Mesothelial cell of epicardium (in vitro differentiated cells): ENCODE results near the gene STX8. TPM values are rescaled to one million over a fixed set of nuclear protein-coding genes. Genes with fewer than 3 reads are reported as not detected.
"Not testable (repeated sequence)": the region's sequence is repeated elsewhere in the genome, so short reads cannot be mapped to it uniquely, and the experiment has no call there.

ENCODE experiments used
- DNase-seq, 2 experiments: peaks; one replicate each; pipeline ENCODE4 v3.0.0; 2021; ENCODE audit warnings: low spot score in 2 of 2; ENCODE audit not compliant: unreplicated experiment in 2 of 2
- H3K27ac Mint-ChIP-seq: 2 replicates; pipeline ENCODE4 v1.8.0; 2021; ENCODE audit warnings: mixed read lengths
- H3K27me3 Mint-ChIP-seq: 2 replicates; pipeline ENCODE4 v1.8.0; 2021; ENCODE audit warnings: low read depth, mixed read lengths
- H3K36me3 Mint-ChIP-seq: 2 replicates; pipeline ENCODE4 v1.8.0; 2021; ENCODE audit warnings: mixed read lengths
- H3K4me1 Mint-ChIP-seq: 2 replicates; pipeline ENCODE4 v1.8.0; 2021; ENCODE audit warnings: mixed read lengths
- H3K4me3 Mint-ChIP-seq: 2 replicates; pipeline ENCODE4 v1.8.0; 2021; ENCODE audit warnings: mild to moderate bottlenecking, moderate library complexity, mixed read lengths
- H3K9me3 Mint-ChIP-seq: 2 replicates; pipeline ENCODE4 v1.8.0; 2021; ENCODE audit warnings: mixed read lengths
- total RNA-seq: library from RNA; stranded (reverse); gene quantifications from 3 replicates; pipeline ENCODE4 v1.2.1, GENCODE V29; 2021
- TF ChIP-seq, protein P1 (sequence below): fragments of 200-600 bp; sonication (generic); IDR thresholded peaks from one replicate; pipeline ENCODE4 v1.5.0; 2021; ENCODE audit warnings: antibody characterized with exemption; ENCODE audit not compliant: unreplicated experiment

Gene STX8
- total RNA-seq, 1 donor from 2014 or later: 53.3 TPM

DNA sequence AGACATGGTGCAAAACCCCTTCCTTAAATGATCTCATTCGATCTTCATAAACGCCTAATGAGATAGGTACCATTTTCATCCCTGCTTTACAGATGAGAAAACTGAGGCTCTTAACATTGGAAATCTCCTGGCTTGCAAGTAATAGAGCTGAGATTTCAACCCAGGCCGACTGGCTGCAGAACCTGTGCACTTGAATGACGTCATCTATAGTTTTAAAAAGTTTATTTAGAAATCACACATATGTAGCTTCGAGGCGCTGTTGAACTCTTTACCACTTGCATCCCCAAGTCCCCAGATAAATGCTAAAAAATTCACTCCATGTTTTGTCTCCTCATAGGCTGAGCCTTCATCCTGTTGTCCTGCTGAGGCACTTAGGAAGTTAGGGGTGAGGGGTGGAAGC is 30.8 kb upstream of the STX8 start:
- Mint-ChIP-seq H3K9me3 (peaks cover 6% of the 10 kb centered on the region), H3K36me3 (no peaks in the 10 kb centered on the region), H3K4me3 (no peak overlapping the region), H3K27me3 (peaks cover 36% of the 10 kb centered on the region), H3K27ac (no peak overlapping the region), H3K4me1 (no peaks in the 10 kb centered on the region)
- no peak for DNase-seq
- TF ChIP-seq, protein P1, sequence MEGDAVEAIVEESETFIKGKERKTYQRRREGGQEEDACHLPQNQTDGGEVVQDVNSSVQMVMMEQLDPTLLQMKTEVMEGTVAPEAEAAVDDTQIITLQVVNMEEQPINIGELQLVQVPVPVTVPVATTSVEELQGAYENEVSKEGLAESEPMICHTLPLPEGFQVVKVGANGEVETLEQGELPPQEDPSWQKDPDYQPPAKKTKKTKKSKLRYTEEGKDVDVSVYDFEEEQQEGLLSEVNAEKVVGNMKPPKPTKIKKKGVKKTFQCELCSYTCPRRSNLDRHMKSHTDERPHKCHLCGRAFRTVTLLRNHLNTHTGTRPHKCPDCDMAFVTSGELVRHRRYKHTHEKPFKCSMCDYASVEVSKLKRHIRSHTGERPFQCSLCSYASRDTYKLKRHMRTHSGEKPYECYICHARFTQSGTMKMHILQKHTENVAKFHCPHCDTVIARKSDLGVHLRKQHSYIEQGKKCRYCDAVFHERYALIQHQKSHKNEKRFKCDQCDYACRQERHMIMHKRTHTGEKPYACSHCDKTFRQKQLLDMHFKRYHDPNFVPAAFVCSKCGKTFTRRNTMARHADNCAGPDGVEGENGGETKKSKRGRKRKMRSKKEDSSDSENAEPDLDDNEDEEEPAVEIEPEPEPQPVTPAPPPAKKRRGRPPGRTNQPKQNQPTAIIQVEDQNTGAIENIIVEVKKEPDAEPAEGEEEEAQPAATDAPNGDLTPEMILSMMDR: no peak

DNA sequence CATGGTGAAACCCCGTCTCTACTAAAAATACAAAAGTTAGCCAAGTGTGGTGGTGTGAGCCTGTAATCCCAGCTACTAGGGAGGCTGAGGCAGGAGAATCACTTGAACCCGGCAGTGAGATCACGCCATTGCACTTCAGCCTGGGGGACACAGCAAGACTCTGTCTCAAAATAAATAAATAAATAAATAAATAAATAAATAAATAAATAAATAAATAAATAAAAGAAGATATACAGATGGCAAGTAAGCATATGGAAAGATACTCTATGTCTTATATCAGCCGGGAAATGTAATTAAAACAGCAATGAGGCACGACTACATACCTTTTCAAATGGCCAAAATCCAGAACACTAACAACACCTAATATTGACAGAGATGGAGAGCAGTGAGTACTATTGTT is 29.0 kb upstream of the STX8 start:
- H3K4me3 Mint-ChIP-seq, H3K36me3 Mint-ChIP-seq, DNase-seq, H3K27ac Mint-ChIP-seq, H3K9me3 Mint-ChIP-seq, H3K4me1 Mint-ChIP-seq: not testable (repeated sequence)
- peaks cover 27% of the 10 kb centered on the region for H3K27me3 Mint-ChIP-seq

DNA sequence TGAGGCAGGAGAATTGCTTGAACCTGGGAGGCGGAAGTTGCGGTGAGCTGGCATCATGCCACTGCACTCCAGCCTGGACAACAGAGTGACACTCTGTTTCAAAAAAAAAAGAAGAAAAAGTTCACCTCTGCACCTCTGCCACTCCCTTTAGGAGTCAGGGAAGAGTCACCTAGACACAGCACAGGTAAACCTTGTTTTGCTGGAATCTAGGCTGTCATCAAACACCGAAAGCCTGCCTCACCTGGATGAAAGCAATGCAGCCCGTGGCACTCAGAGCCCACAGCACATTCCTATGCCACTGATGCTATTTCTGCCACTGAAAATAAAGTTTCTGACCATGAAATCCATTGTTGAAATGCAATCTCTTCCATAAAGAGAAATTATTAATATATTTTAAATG is 23.0 kb upstream of the STX8 start:
- no peaks in the 10 kb centered on the region for H3K4me1 Mint-ChIP-seq
- no peak overlapping the region for H3K4me3 Mint-ChIP-seq
- no peak for DNase-seq
- H3K27ac Mint-ChIP-seq: no peak overlapping the region
- no peaks in the 10 kb centered on the region for H3K9me3 Mint-ChIP-seq
- TF ChIP-seq, protein P1: no peak
- peaks cover 16% of the 10 kb centered on the region for H3K27me3 Mint-ChIP-seq
- no peaks in the 10 kb centered on the region for H3K36me3 Mint-ChIP-seq

DNA sequence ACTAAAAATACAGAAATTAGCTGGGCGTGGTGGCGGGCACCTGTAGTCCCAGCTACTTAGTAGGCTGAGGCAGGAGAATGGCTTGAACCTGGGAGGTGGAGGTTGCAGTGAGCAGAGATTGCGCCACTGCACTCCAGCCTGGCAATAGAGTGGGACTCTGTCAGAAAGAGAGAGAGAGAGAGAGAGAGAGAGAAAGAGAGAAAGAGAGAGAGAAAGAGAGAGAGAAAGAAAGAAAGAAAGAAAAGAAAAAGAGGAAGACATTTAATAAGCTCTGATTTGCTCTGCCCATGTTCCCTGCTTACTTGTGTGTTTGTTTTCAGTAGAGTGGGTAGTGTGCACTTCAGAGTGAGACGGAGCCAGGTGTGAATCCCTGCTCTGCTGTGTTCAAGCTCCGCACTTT is 22.0 kb upstream of the STX8 start:
- peaks cover 14% of the 10 kb centered on the region for H3K27me3 Mint-ChIP-seq
- not testable (repeated sequence) for H3K36me3 Mint-ChIP-seq, H3K4me3 Mint-ChIP-seq, DNase-seq, H3K27ac Mint-ChIP-seq, H3K4me1 Mint-ChIP-seq, H3K9me3 Mint-ChIP-seq

DNA sequence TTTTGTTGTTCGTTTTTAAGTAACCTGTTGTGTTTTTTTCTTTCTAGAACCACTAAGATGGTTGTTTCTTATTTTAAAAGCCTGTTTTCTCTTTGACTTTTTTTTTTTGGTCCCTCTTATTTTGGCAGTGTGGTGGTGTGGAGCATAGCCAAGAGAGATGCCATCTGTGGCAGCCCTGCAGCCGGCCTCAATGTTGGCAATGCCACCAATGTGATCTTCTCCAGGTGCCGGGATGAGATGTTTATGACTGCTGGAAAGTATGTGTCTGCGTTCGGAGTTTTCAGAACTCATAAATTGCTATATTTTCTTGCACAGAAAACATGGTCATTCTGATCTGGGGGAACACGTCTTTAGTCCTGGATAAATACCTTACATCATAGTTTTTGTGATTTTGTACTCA is 18.4 kb upstream of the STX8 start:
- no peaks in the 10 kb centered on the region for H3K4me1 Mint-ChIP-seq
- H3K27me3 Mint-ChIP-seq: peaks cover 12% of the 10 kb centered on the region
- H3K9me3 Mint-ChIP-seq: no peaks in the 10 kb centered on the region
- H3K36me3 Mint-ChIP-seq: no peaks in the 10 kb centered on the region
- no peak overlapping the region for H3K27ac Mint-ChIP-seq
- TF ChIP-seq, protein P1: no peak
- DNase-seq: no peak
- H3K4me3 Mint-ChIP-seq: no peak overlapping the region

DNA sequence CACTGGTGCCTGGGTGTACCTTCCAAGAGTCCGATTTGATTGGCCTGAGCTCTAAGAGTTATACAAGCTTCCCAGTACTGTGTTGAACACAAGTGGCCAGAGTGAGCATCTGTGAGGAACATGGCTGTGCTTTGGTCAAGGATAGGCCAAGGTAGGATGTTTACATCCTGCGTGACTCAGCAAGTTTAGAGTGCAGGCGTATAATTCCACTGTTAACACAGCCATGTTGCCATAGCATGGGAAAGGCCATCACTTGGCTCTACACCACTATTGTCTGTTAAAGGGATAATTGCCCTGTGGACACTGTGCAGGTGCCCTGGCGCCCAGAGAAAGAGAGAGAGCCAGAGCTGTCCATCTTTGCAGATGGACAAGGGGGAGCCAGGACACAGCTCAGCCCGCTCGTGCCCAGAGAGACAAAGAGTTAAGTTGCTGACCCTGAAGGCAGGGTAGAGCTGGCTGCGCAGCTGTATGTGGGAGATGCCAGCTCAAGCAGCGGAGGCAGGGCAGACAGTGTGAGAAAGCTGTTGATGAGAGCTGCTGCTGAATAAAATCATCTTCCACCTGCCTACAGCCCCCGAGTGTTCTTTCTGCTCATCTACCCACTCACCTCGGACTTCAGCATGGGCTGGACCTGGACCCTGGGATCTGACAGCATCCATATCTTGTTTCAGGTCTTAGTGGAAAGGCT is 12.5 kb upstream of the STX8 start:
- Mint-ChIP-seq H3K4me1 (no peaks in the 10 kb centered on the region), H3K9me3 (peaks cover 13% of the 10 kb centered on the region), H3K4me3 (no peak overlapping the region), H3K27me3 (no peaks in the 10 kb centered on the region), H3K36me3 (no peaks in the 10 kb centered on the region), H3K27ac (no peak overlapping the region)
- TF ChIP-seq, protein P1: no peak
- DNase-seq: no peak

DNA sequence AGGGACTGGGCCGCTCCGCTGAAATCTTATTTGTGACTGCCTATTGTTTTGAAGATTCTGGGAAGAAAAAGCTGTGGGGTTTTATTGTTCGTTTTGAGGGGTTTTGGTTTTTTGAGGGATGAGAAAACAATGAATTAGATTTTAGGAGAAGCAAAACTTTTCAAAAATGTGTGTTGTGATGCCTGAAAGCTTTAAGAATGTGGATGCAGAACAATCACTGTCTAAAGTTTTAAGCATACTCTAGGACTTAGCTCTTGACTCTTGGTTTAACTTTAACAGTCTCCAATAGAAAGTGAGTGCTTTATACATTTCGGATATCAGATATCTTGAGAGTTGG is 1.7 kb upstream of the STX8 start:
- TF ChIP-seq, protein P1: no peak
- Mint-ChIP-seq H3K9me3 (no peaks in the 10 kb centered on the region), H3K4me1 (peaks cover 9% of the 10 kb centered on the region), H3K27me3 (no peaks in the 10 kb centered on the region), H3K36me3 (no peaks in the 10 kb centered on the region), H3K4me3 (no peak overlapping the region), H3K27ac (no peak overlapping the region)
- DNase-seq: no peak
